ENCODE results near the gene OXCT2. TPM values are rescaled to one million over a fixed set of nuclear protein-coding genes. Genes with fewer than 3 reads are reported as not detected.

Gene OXCT2
- total and polyA plus RNA-seq, 8 donors: 0.53 to 4.8 (median 1.5) TPM; not detected in 3

DNA sequence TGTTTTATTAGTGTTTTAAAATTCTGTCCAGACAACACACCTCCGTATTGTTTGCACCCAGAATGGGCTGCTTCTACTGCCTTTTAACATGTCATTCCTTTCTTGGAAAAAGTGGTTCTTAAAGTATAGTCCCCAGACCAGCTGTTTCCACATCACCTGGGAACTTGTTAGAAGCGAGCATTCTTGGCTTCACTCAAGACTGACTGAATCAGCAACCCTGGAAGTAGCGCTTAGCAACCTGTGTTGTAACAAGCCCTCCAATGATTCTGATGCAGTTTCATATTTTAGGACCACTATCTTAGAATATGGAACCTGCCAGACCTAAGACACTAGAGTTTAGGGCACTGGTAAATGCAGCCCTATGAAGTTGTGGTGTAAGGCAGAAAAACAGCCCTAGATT lies 38.4 kb downstream of the OXCT2 start:
- Histone ChIP-seq H3K4me3 (no peak overlapping the region), H3K4me1 (no peaks in the 10 kb centered on the region), H3K27me3 (peaks cover 5 to 66% (median 29%) of the 10 kb centered on the region in 3 donors), H3K36me3 (no peaks in the 10 kb centered on the region), H3K27ac (no peak overlapping the region), H3K9me3 (no peaks in the 10 kb centered on the region)
- no peak for DNase-seq
- WGBS, 5 donors: 39 to 58% (median 54%) methylated on average over 3 of the region's 3 CpGs
- TF ChIP-seq EP300 (IDR thresholded peaks at IDR 0.05): no peak
- TF ChIP-seq, protein P1, sequence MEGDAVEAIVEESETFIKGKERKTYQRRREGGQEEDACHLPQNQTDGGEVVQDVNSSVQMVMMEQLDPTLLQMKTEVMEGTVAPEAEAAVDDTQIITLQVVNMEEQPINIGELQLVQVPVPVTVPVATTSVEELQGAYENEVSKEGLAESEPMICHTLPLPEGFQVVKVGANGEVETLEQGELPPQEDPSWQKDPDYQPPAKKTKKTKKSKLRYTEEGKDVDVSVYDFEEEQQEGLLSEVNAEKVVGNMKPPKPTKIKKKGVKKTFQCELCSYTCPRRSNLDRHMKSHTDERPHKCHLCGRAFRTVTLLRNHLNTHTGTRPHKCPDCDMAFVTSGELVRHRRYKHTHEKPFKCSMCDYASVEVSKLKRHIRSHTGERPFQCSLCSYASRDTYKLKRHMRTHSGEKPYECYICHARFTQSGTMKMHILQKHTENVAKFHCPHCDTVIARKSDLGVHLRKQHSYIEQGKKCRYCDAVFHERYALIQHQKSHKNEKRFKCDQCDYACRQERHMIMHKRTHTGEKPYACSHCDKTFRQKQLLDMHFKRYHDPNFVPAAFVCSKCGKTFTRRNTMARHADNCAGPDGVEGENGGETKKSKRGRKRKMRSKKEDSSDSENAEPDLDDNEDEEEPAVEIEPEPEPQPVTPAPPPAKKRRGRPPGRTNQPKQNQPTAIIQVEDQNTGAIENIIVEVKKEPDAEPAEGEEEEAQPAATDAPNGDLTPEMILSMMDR (IDR thresholded peaks at IDR 0.05): no peak
- TF ChIP-seq POLR2A (IDR thresholded peaks at IDR 0.05): no peak
- TF ChIP-seq POLR2AphosphoS5 (IDR thresholded peaks at IDR 0.05): no peak
- intact Hi-C loops (cut with DNase I; ENCODE audit: low total_unique reads): no loop called here

DNA sequence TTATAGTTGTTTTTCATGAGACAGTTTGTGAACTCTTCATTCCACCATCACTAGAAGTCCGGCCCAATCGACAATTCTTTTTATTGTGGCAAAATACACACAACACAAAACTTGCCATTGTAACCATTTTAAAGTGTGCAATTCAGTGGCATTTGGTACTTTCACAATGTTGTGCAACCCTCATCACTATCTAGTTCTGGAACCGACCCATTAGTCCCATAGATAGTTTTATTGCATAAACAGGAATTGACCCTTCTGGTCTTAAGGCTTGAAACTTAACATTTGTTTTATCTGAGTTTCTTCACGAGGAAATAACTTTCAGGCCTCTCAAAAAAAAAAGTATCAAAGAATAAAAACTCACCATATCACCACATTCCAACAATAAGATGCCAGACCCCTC lies 41.3 kb downstream of the OXCT2 start:
- peaks cover 5 to 71% (median 34%) of the 10 kb centered on the region in 3 donors for H3K27me3 ChIP-seq
- 37 to 56% (median 52%) methylated on average over 3 to 4 of the region's 4 CpGs for WGBS, 5 donors
- no peak for DNase-seq

DNA sequence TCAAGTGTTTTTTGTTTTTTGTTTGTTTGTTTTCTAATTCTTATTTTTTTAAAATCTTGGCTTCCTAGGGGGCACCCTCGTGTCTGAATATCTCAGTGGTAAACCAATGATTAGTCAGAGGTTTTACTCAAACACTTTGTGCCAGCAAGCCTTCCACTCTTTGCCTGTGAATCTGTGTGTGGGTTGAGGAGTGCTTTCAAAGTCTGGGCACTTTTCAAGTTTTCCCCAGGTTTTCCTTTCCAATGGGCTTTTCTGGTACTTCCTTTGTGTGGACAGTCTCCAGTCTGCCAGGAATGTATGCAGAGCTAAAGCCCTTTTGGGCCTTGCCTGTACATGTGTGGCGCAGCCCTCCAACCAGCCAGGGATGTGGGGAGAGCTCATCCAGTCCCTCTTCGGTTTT lies 42.1 kb downstream of the OXCT2 start:
- Histone ChIP-seq H3K27ac (no peak overlapping the region), H3K4me1 (no peaks in the 10 kb centered on the region), H3K27me3 (peaks cover 5 to 70% (median 34%) of the 10 kb centered on the region in 3 donors), H3K4me3 (no peak overlapping the region), H3K36me3 (no peaks in the 10 kb centered on the region), H3K9me3 (no peaks in the 10 kb centered on the region)
- intact Hi-C loops (cut with DNase I; ENCODE audit: low total_unique reads): no loop called here
- TF ChIP-seq, protein P1 (IDR thresholded peaks at IDR 0.05): no peak
- TF ChIP-seq POLR2AphosphoS5 (IDR thresholded peaks at IDR 0.05): no peak
- TF ChIP-seq POLR2A (IDR thresholded peaks at IDR 0.05): no peak
- TF ChIP-seq EP300 (IDR thresholded peaks at IDR 0.05): no peak
- 55 to 69% (median 59%) methylated on average over 3 of the region's 3 CpGs for WGBS, 5 donors
- DNase-seq: no peak

More for the DNA sequence above, 41.3 kb downstream of the OXCT2 start:
- intact Hi-C loops (cut with DNase I; ENCODE audit: low total_unique reads): no loop called here
- no peak overlapping the region for H3K27ac ChIP-seq
- no peaks in the 10 kb centered on the region for H3K9me3 ChIP-seq
- no peaks in the 10 kb centered on the region for H3K4me1 ChIP-seq
- H3K4me3 ChIP-seq: no peak overlapping the region
- no peak for TF ChIP-seq POLR2A (IDR thresholded peaks at IDR 0.05)
- no peak for TF ChIP-seq POLR2AphosphoS5 (IDR thresholded peaks at IDR 0.05)
- TF ChIP-seq EP300 (IDR thresholded peaks at IDR 0.05): no peak
- TF ChIP-seq, protein P1 (IDR thresholded peaks at IDR 0.05): no peak
- no peaks in the 10 kb centered on the region for H3K36me3 ChIP-seq

DNA sequence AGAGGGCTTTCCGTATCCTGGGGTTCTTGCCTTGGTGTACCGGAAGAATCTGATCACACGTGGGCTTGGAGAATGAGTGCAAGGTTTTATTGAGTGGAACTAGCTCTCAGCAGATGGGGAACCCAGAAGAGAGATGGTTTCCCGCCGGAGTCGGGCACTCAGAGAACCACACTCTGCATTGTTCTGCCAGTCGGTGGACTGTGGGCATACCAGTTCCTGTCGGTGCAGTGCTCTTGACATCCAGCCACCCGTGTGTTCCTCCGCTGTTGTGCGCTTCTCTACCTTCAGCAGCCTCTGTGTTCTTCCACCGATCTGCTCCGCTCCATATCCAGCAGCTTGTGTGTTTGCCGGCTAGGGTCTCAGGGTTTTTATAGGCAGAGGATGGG lies 43.2 kb downstream of the OXCT2 start:
- no peak for DNase-seq
- H3K4me1 ChIP-seq: no peaks in the 10 kb centered on the region
- 62 to 68% (median 66%) methylated on average over 14 of the region's 14 CpGs for WGBS, 5 donors
- H3K36me3 ChIP-seq: no peaks in the 10 kb centered on the region
- no peak overlapping the region for H3K4me3 ChIP-seq
- H3K27ac ChIP-seq: no peak overlapping the region
- peaks cover 5 to 61% (median 33%) of the 10 kb centered on the region in 3 donors for H3K27me3 ChIP-seq
- intact Hi-C loops (cut with DNase I; ENCODE audit: low total_unique reads): no loop called here
- TF ChIP-seq POLR2AphosphoS5 (IDR thresholded peaks at IDR 0.05): no peak
- TF ChIP-seq EP300 (IDR thresholded peaks at IDR 0.05): no peak
- TF ChIP-seq POLR2A (IDR thresholded peaks at IDR 0.05): no peak
- TF ChIP-seq, protein P1 (IDR thresholded peaks at IDR 0.05): no peak
- no peaks in the 10 kb centered on the region for H3K9me3 ChIP-seq
